Activated CD4-positive, alpha-beta memory T cell treated with anti-CD3 and anti-CD28 coated beads for 36 hours (primary cell): ENCODE measurements around the gene CPZ. TPM values are rescaled to one million over a fixed set of nuclear protein-coding genes. Genes with fewer than 3 reads are reported as not detected.

ENCODE experiments used
- CTCF ChIA-PET: fragments of 350-600 bp; sonication (Branson Sonifier 250); formaldehyde crosslinking; loops from one replicate; lab custom pipeline; 2021; ENCODE audit warnings: antibody characterized with exemption, inconsistent platforms; lab: Charles Lee
- POLR2A ChIA-PET: fragments of 350-600 bp; sonication (Branson Sonifier 250); formaldehyde crosslinking; loops from one replicate; lab custom pipeline; 2021; ENCODE audit warnings: antibody characterized with exemption; lab: Charles Lee
- DNase-seq: peaks from one replicate; pipeline ENCODE4 v3.0.0-alpha.2; 2020
- H3K27ac Mint-ChIP-seq: one replicate; pipeline ENCODE4 v1.8.0; 2021; ENCODE audit warnings: mixed read lengths
- H3K27me3 Mint-ChIP-seq: one replicate; pipeline ENCODE4 v1.8.0; 2021; ENCODE audit warnings: mixed read lengths
- H3K36me3 Mint-ChIP-seq: one replicate; pipeline ENCODE4 v1.8.0; 2021; ENCODE audit warnings: mixed read lengths
- H3K4me1 Mint-ChIP-seq: one replicate; pipeline ENCODE4 v1.8.0; 2021; ENCODE audit warnings: low read depth, mixed read lengths
- H3K4me3 Mint-ChIP-seq: one replicate; pipeline ENCODE4 v1.8.0; 2021; ENCODE audit warnings: mild to moderate bottlenecking, mixed read lengths
- H3K9me3 Mint-ChIP-seq: one replicate; pipeline ENCODE4 v1.8.0; 2021; ENCODE audit warnings: mixed read lengths
- intact Hi-C: fragments of 100-400 bp; cut with micrococcal nuclease; formaldehyde crosslinking; loops from one replicate; pipeline ENCODE4 v1.15.1; 2023
- total RNA-seq, 2 experiments: library from RNA; stranded (reverse); gene quantifications; one replicate each; pipeline ENCODE4 v1.2.3, GENCODE V29; 2021

CPZ gene
- total RNA-seq, 2 experiments from 2014 or later = not detected

DNA sequence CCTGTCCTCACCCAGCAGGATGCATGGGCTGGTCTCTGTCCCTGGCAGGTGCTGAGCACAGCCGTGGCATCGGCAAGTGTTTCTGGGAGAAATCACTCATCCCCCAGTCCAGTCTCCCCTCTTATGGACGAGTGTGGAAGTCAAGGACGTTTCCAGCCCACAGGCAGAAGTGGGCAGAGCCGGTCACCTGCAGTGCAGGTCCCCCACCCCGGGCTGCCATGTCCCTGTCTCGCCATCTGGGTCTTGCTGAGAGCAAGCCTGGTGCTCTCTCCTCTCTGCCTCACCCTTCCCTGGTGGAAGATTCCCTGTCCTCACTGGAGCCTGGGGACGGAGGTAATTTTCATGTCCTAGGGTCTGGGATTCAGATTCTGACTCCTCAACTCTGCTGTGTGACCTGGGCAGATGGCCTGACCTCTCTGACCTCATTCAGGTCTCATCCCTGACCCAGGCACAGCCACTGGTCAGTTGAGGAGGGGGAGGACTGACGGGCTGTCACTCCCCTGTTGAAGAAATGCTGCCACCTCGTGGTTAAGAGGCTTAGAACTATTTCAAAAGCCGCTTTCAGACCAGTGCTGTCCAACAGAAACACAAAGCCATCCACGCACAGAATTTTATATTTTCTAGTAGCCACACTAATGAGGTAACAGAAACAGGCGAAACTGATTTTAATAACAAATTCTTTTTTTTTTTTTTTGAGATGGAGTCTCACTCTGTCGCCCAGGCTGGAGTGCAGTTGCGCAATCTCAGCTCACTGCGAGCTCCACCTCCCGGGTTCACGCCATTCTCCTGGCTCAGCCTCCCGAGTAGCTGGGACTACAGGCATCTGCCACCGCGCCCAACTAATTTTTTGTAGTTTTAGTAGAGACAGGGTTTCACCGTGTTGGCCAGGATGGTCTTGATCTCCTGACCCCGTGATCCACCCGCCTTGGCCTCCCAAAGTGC is 1.8 kb downstream of the CPZ start:
- CTCF ChIA-PET = interaction anchor here (0.6 kb wide), 1 partner anchor 23 kb away, joined by 5 read pairs; no protein-coding TSS in a partner anchor
- Mint-ChIP-seq H3K27ac (no peak overlapping the region), H3K4me1 (no peaks in the 10 kb centered on the region), H3K4me3 (no peak overlapping the region), H3K9me3 (no peaks in the 10 kb centered on the region), H3K36me3 (no peaks in the 10 kb centered on the region), H3K27me3 (peaks cover 24% of the 10 kb centered on the region)
- POLR2A ChIA-PET = no interaction called here
- intact Hi-C loops = loop anchor here (1.0 to 5.0 kb wide), 2 partner anchors 126 to 352 kb away; no protein-coding TSS in a partner anchor
- DNase-seq = peak; percentile 31

DNA sequence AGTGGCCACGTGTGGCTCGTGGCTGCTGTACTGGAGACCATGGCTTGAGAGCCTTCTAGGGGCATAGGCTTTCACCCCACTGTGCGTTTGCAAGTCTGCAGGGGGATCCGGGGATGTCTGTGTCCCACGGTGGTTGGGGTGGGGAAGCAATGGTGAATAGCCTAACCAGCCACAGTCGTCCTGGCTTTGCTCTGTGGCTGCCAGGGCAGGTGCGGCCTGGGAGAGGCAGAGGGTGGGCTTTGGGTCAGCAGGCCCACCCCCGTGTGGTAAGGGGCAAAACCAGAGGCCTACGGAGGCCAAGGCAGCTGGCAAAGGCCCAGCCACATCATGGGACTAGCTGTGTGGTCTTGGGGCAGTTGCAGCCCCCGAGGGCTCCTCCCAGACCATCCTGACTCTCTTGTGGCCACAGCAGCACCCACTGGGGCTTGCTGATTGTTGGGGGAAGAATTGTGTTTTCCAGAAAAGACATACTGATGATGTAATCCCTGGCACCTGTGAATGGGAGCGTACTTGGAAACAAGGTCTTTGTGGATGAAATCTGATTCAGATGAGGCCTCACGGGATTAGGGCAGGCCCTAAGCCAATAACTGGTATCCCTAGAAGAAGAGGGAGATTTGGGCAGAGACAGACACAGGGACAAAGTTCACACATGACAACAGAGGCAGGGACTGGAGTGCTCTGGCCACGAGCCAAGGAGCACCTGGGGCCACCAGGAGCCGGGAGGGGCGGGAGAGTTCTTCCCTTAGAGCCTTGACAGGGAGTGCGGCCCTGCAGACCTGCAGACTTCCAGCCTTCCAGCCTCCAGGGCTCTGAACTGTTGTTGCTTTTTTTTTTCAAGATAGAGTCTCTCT is 2.9 kb downstream of the CPZ start:
- DNase-seq = no peak
- no peaks in the 10 kb centered on the region for H3K9me3 Mint-ChIP-seq
- H3K27ac Mint-ChIP-seq = no peak overlapping the region
- ChIA-PET CTCF (interaction anchor here (0.6 kb wide), 1 partner anchor 24 kb away, joined by 5 read pairs; no protein-coding TSS in a partner anchor), POLR2A (no interaction called here)
- no peaks in the 10 kb centered on the region for H3K36me3 Mint-ChIP-seq
- H3K27me3 Mint-ChIP-seq = peaks cover 22% of the 10 kb centered on the region
- no peaks in the 10 kb centered on the region for H3K4me1 Mint-ChIP-seq
- no peak overlapping the region for H3K4me3 Mint-ChIP-seq
- intact Hi-C loops = no loop called here

DNA sequence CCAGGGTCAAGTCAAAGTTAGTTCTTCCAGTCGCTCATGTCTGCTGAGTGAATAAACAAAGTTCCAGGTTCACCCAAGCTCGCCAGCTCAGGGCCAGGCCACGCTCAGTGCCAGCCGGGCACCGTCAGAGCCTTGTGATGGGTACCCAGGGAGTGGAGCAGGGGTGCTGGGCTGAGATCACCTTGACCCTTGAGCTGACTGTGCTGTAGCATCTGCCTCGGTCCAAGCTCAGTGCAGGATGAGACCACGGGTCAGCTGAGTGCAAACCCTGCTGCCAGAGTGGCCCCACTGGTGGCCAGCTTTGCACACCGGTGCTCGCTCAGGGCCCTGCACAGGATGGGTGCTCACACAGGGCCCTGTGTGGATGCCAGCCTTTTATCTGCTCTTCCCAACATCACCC is 4.3 kb downstream of the CPZ start:
- no peak for DNase-seq
- H3K4me1 Mint-ChIP-seq = no peaks in the 10 kb centered on the region
- H3K4me3 Mint-ChIP-seq = no peak overlapping the region
- POLR2A ChIA-PET = no interaction called here
- peaks cover 12% of the 10 kb centered on the region for H3K27me3 Mint-ChIP-seq
- no peak overlapping the region for H3K27ac Mint-ChIP-seq
- intact Hi-C loops = no loop called here
- CTCF ChIA-PET = interaction anchor here (0.8 kb wide), 1 partner anchor 129 kb away, joined by 3 read pairs; no protein-coding TSS in a partner anchor
- H3K9me3 Mint-ChIP-seq = no peaks in the 10 kb centered on the region
- no peaks in the 10 kb centered on the region for H3K36me3 Mint-ChIP-seq

DNA sequence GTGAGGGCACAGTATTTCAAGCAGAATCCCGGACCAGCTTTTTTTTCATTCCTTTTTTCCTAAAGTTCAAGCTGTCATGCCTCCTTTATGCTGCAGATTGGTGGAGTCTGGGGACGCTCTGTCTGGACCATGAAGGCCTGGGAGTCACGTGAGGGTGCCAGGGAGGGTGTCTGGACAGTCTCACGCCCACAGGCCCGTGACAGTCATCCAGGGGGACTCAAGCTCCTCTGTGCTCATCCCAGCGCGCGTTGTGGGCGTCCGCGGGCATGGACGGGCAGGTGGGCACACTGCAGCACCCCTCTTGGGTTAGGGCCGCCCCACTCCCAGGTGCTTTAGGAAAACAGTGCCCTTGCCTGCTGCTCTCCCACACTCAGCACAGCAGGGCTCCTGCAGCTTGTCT is 4.8 kb downstream of the CPZ start:
- Mint-ChIP-seq H3K27me3 (peaks cover 12% of the 10 kb centered on the region), H3K4me3 (no peak overlapping the region), H3K36me3 (no peaks in the 10 kb centered on the region), H3K4me1 (no peaks in the 10 kb centered on the region), H3K9me3 (no peaks in the 10 kb centered on the region), H3K27ac (no peak overlapping the region)
- intact Hi-C loops = no loop called here
- ChIA-PET CTCF (interaction anchor here (0.8 kb wide), 1 partner anchor 129 kb away, joined by 3 read pairs; no protein-coding TSS in a partner anchor), POLR2A (no interaction called here)
- DNase-seq = no peak

DNA sequence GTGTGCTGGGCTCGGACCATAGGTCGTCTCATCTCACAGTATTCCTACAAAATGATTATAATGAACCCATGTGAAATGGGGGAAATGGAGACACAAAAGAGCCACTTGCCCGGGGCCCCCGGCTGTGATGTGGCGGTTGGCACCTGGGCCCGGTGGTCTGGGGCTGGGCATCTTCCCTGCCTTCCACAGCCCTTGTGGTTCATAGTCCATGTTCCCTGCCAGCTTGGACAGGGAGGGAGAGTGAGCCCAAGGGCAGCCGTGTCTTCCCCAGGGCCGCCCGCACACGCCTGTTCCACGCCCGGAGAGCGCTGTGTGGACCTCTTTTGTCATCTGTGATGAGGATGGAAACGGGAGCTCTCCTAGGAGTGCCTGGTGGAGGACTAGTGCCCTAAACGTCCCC is 5.2 kb downstream of the CPZ start:
- H3K4me1 Mint-ChIP-seq = no peaks in the 10 kb centered on the region
- H3K4me3 Mint-ChIP-seq = no peak overlapping the region
- no peak for DNase-seq
- POLR2A ChIA-PET = no interaction called here
- no peaks in the 10 kb centered on the region for H3K36me3 Mint-ChIP-seq
- CTCF ChIA-PET = no interaction called here
- peaks cover 12% of the 10 kb centered on the region for H3K27me3 Mint-ChIP-seq
- no peaks in the 10 kb centered on the region for H3K9me3 Mint-ChIP-seq
- no peak overlapping the region for H3K27ac Mint-ChIP-seq
- intact Hi-C loops = no loop called here

DNA sequence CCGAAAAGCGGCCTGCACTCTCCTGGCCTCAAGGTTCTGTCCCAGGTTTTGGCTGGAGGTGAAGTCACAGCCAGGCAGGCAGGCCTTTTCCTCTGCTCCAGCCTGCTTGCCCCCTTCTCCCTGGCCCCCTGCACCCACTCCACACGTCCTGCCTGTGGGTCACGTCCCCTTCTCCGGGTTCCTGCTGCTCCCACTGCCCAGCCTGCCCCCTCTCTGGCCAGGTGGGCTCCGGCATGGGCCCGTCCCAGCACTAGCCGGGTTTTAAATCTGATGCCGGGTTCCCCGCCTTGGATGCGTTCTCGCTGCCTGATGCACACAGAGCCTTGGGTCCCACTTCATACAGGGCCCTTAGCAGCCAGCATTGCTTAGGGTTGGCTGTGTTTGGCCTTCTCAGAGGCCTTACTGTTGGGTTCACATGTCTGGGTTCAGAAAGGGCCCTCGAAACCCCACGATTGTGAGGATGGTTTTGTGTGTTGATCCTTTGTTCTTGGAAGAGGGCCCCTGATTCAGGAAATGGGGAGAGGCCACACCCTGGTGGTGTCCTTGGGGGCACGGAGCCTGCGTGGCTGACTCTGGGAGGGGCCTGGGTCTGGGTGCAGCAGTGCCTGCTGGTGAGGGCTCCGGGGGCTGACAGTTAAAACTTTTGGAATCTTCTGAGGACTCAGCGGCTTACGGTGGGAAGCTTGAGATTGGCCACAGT is 6.0 kb downstream of the CPZ start:
- ChIA-PET POLR2A (no interaction called here), CTCF (interaction anchor here (1.1 kb wide), 1 partner anchor 331 kb away, joined by 3 read pairs; no protein-coding TSS in a partner anchor)
- Mint-ChIP-seq H3K36me3 (no peaks in the 10 kb centered on the region), H3K4me3 (no peak overlapping the region), H3K4me1 (no peaks in the 10 kb centered on the region), H3K27ac (no peak overlapping the region), H3K27me3 (peaks cover 10% of the 10 kb centered on the region), H3K9me3 (no peaks in the 10 kb centered on the region)
- intact Hi-C loops = no loop called here
- no peak for DNase-seq

DNA sequence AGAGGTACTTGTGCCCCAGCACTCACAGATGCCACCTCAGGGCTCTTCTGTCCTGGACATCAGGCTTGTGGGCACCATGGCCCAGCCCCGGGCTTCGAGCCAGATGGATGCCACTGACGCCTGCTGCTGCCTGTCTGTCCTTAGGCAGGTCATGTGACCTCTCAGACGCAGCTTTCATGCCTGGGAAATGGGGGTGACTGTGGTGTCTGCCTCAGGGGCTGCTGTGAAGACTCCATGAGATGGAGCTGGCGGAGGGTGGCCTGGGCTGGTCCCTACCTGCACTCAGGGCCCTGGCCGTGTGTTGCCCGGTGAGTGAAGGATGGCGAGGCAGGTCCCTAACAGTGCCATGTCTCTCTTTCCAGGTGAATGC is 6.5 kb downstream of the CPZ start:
- no peak for DNase-seq
- CTCF ChIA-PET = interaction anchor here (1.1 kb wide), 1 partner anchor 332 kb away, joined by 3 read pairs; no protein-coding TSS in a partner anchor
- Mint-ChIP-seq H3K27ac (no peak overlapping the region), H3K9me3 (no peaks in the 10 kb centered on the region), H3K27me3 (peaks cover 5% of the 10 kb centered on the region), H3K36me3 (no peaks in the 10 kb centered on the region), H3K4me1 (no peaks in the 10 kb centered on the region), H3K4me3 (no peak overlapping the region)
- POLR2A ChIA-PET = no interaction called here
- intact Hi-C loops = no loop called here

DNA sequence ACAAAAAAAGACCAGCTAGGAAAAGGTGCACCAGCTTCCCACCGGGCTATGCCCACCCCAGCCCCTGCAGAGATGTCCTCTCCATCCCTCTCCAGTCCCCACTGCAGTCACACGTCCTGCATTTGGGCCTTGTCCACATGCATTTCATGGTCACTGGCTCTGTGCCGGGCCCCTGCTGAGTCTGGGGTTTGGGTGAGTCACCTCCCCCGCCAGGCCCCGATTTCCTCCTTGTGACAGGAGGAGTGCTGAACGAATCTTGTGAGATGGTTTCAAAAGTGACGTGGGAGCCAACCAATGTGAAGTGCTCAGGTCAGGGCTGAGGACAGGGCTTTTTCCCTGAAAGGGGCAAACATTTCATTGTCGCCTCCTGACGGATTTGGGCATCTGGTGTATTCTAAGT is 7.1 kb downstream of the CPZ start:
- no peaks in the 10 kb centered on the region for H3K27me3 Mint-ChIP-seq
- no peaks in the 10 kb centered on the region for H3K4me1 Mint-ChIP-seq
- no peak overlapping the region for H3K27ac Mint-ChIP-seq
- no peak for DNase-seq
- H3K4me3 Mint-ChIP-seq = no peak overlapping the region
- H3K9me3 Mint-ChIP-seq = no peaks in the 10 kb centered on the region
- CTCF ChIA-PET = interaction anchor here (1.1 kb wide), 1 partner anchor 333 kb away, joined by 3 read pairs; no protein-coding TSS in a partner anchor
- POLR2A ChIA-PET = no interaction called here
- intact Hi-C loops = loop anchor here (10.0 kb wide), 1 partner anchor 315 kb away; no protein-coding TSS in a partner anchor
- H3K36me3 Mint-ChIP-seq = no peaks in the 10 kb centered on the region

DNA sequence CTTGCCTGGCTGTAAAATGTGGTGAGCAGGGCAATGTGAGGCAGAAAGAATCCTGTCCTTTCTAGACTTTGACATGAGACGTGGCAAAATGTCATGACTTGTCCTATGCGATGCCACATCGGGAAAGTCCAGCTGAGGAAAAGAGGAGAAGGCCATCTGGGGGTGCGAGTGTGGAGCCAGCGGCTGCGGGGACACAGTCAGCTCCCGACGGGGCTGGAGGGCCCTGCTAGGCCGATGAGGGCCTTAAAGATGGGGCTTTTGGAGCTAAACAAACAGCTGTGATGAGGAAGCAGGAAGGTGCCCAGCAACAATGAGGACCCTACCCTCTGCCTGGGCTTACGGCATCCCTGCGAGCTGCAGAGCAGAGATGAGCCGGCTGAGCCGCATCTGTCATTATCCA is 7.7 kb downstream of the CPZ start:
- DNase-seq = no peak
- Mint-ChIP-seq H3K9me3 (no peaks in the 10 kb centered on the region), H3K4me1 (no peaks in the 10 kb centered on the region), H3K27me3 (no peaks in the 10 kb centered on the region), H3K27ac (no peak overlapping the region), H3K4me3 (no peak overlapping the region), H3K36me3 (no peaks in the 10 kb centered on the region)
- CTCF ChIA-PET = no interaction called here
- intact Hi-C loops = loop anchor here (10.0 kb wide), 1 partner anchor 315 kb away; no protein-coding TSS in a partner anchor
- POLR2A ChIA-PET = no interaction called here

DNA sequence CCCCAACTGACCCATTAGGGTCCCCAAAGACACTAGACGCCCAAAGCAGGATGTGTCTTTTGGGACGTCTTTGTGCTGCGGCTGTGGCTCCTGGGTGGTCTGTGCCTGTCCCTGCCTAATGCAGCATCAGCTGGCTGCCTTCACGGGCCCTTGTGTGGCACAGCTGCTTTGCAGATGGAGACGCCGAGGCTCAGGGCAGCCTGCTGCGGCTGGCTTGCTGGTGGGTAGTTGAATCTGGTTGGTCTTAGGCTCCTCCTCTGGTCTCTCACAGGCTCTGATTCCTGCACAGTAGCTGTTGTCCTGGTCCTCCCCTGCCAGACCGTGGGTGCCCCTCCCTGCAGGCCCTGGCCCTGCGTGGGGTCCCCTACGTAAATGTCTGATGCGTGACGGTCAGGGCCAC is 8.1 kb downstream of the CPZ start:
- ChIA-PET CTCF (no interaction called here), POLR2A (no interaction called here)
- no peak overlapping the region for H3K27ac Mint-ChIP-seq
- H3K27me3 Mint-ChIP-seq = no peaks in the 10 kb centered on the region
- no peak overlapping the region for H3K4me3 Mint-ChIP-seq
- no peaks in the 10 kb centered on the region for H3K4me1 Mint-ChIP-seq
- DNase-seq = no peak
- no peaks in the 10 kb centered on the region for H3K9me3 Mint-ChIP-seq
- H3K36me3 Mint-ChIP-seq = no peaks in the 10 kb centered on the region
- intact Hi-C loops = loop anchor here (10.0 kb wide), 1 partner anchor 314 kb away; no protein-coding TSS in a partner anchor

DNA sequence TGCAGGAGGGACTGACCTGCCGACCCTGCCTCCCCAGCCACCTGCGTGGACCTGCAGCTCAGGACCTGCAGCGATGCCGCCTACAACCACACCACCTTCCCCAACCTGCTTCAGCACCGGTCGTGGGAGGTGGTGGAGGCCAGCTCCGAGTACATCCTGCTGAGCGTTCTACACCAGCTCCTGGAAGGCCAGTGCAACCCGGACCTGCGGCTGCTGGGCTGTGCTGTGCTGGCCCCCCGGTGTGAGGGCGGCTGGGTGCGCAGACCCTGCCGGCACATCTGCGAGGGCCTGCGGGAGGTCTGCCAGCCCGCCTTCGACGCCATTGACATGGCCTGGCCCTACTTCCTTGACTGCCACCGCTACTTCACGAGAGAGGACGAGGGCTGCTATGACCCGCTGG is 8.5 kb downstream of the CPZ start:
- H3K4me3 Mint-ChIP-seq = no peak overlapping the region
- POLR2A ChIA-PET = no interaction called here
- H3K27ac Mint-ChIP-seq = no peak overlapping the region
- no peaks in the 10 kb centered on the region for H3K9me3 Mint-ChIP-seq
- H3K36me3 Mint-ChIP-seq = no peaks in the 10 kb centered on the region
- H3K4me1 Mint-ChIP-seq = no peaks in the 10 kb centered on the region
- no peaks in the 10 kb centered on the region for H3K27me3 Mint-ChIP-seq
- CTCF ChIA-PET = no interaction called here
- intact Hi-C loops = loop anchor here (10.0 kb wide), 1 partner anchor 314 kb away; no protein-coding TSS in a partner anchor
- DNase-seq = no peak
